Fibroblast of lung (primary cell): ENCODE results near the gene HAUS2. TPM values are rescaled to one million over a fixed set of nuclear protein-coding genes. Genes with fewer than 3 reads are reported as not detected.
A peak's percentile ranks its signal among the peaks of the same experiment; 100 is the strongest.

ENCODE experiments used
- DNase-seq, 2 donors: peaks; one replicate each; pipeline versions ENCODE4 v3.0.0 to v3.0.0-alpha.2; 2010; ENCODE audit warnings: low read depth in 2 of 2
- H2AFZ ChIP-seq: 2 replicates; pipeline ENCODE4 v1.5.1; 2012; ENCODE audit warnings: low read length, control low read depth, inconsistent platforms
- H3K27ac ChIP-seq: 2 replicates; pipeline ENCODE4 v1.5.1; 2011; ENCODE audit warnings: low read length, control low read depth; ENCODE audit not compliant: insufficient read depth
- H3K27me3 ChIP-seq: 2 replicates; pipeline ENCODE4 v1.5.1; 2011; ENCODE audit warnings: mild to moderate bottlenecking, low read length; ENCODE audit not compliant: control insufficient read depth, insufficient read depth
- H3K36me3 ChIP-seq: 2 replicates; pipeline ENCODE4 v1.5.1; 2011; ENCODE audit warnings: low read length; ENCODE audit not compliant: control insufficient read depth, insufficient read depth
- H3K4me1 ChIP-seq: 2 replicates; pipeline ENCODE4 v1.5.1; 2011; ENCODE audit warnings: low read length; ENCODE audit not compliant: control insufficient read depth, insufficient read depth; ENCODE audit errors: extremely low read depth
- H3K4me2 ChIP-seq: 2 replicates; pipeline ENCODE4 v1.5.1; 2011; ENCODE audit warnings: low read length, control low read depth; ENCODE audit not compliant: insufficient read depth; ENCODE audit errors: extremely low read depth
- H3K4me3 ChIP-seq, 4 experiments: fragments of 200-600 bp in 1 of 4; sonication (generic) in 1 of 4; replicated peaks in 1 of 4; 2 replicates each; pipeline ENCODE4 v1.5.1; 2011 to 2016; ENCODE audit warnings: low read length in 4 of 4, low read depth in 3 of 4, mild to moderate bottlenecking in 3 of 4, control low read depth in 2 of 4, inconsistent platforms in 1 of 4, mixed read lengths in 1 of 4; ENCODE audit not compliant: insufficient read depth in 1 of 4; ENCODE audit errors: control extremely low read depth in 1 of 4
- H3K79me2 ChIP-seq: 2 replicates; pipeline ENCODE4 v1.5.1; 2012; ENCODE audit warnings: mild to moderate bottlenecking, low read length, inconsistent platforms; ENCODE audit not compliant: control insufficient read depth, insufficient read depth
- H3K9ac ChIP-seq: 2 replicates; pipeline ENCODE4 v1.5.1; 2011; ENCODE audit warnings: mild to moderate bottlenecking, low read length, control low read depth; ENCODE audit not compliant: insufficient read depth
- H3K9me3 ChIP-seq: 2 replicates; pipeline ENCODE4 v1.5.1; 2012; ENCODE audit warnings: low read depth, low read length; ENCODE audit not compliant: control insufficient read depth, insufficient read depth
- H4K20me1 ChIP-seq: 2 replicates; pipeline ENCODE4 v1.5.1; 2011; ENCODE audit warnings: low read length; ENCODE audit not compliant: control insufficient read depth, insufficient read depth; ENCODE audit errors: extremely low read depth
- CTCF ChIP-seq, 2 donors: IDR thresholded peaks in 1 of 2; conservative IDR thresholded peaks in 1 of 2; 1 replicate in 1 of 2; 2 replicates in 1 of 2; pipeline ENCODE4 v1.5.1; 2011 to 2012; ENCODE audit warnings: low read length in 2 of 2, control low read depth in 1 of 2, inconsistent platforms in 1 of 2, low read depth in 1 of 2, mild to moderate bottlenecking in 1 of 2
- EZH2 ChIP-seq: IDR thresholded peaks from 2 replicates; pipeline ENCODE4 v1.5.1; 2012; ENCODE audit warnings: low read length, control low read depth, mild to moderate bottlenecking; ENCODE audit errors: missing control alignments
- polyA plus RNA-seq, 2 donors: library from polyadenylated mRNA; depleted of rRNA in 1 of 2; stranded (reverse) in 1 of 2; unstranded in 1 of 2; fragments of >200 nt; gene quantifications; 2 replicates each; pipeline ENCODE4 v1.2.1, GENCODE V29; 2011 to 2012; ENCODE audit warnings: missing spikeins in 1 of 2
- total RNA-seq: library from RNA; depleted of rRNA; stranded (reverse); fragments of >200 nt; gene quantifications from 2 replicates; pipeline ENCODE4 v1.2.1, GENCODE V29; 2014

Gene HAUS2
- total and polyA plus RNA-seq, 2 donors (not counting 1 experiment from before 2014, with no cell fraction given) = 25.3 to 26.2 TPM

GRCh38 chr15:42581272-42581730, 32.7 kb downstream of the HAUS2 start:
- Histone ChIP-seq H3K4me1 (peaks cover 11% of the 10 kb centered on the region), H3K36me3 (peaks cover 3% of the 10 kb centered on the region), H4K20me1 (no peaks in the 10 kb centered on the region), H3K27me3 (no peaks in the 10 kb centered on the region), H2AFZ (peak overlapping the region; percentile 78), H3K9me3 (no peaks in the 10 kb centered on the region), H3K9ac (peak overlapping the region; percentile 47), H3K79me2 (no peaks in the 10 kb centered on the region), H3K4me2 (peak overlapping the region; percentile 91), H3K4me3 (peak overlapping the region; percentile 45 to 59 (median 52)), H3K27ac (peak overlapping the region; percentile 8)
- DNase-seq = peak; percentile 61 to 73
- TF ChIP-seq EZH2 (no peak), CTCF (conservative IDR thresholded peaks at IDR 0.05 in 1 of 2, IDR thresholded peaks at IDR 0.05 in 1 of 2; ENCODE audit: low read depth in 1 of 2, low read length in 2 of 2) (no peak)

- Histone ChIP-seq H3K36me3 (peaks cover 3% of the 10 kb centered on the region), H3K9me3 (no peaks in the 10 kb centered on the region), H3K9ac (no peak overlapping the region), H3K4me2 (no peak overlapping the region), H4K20me1 (no peaks in the 10 kb centered on the region), H3K27ac (no peak overlapping the region), H3K27me3 (no peaks in the 10 kb centered on the region), H2AFZ (no peak overlapping the region), H3K79me2 (no peaks in the 10 kb centered on the region), H3K4me3 (no peak overlapping the region), H3K4me1 (peaks cover 5% of the 10 kb centered on the region)
- no peak for DNase-seq
- TF ChIP-seq CTCF (conservative IDR thresholded peaks at IDR 0.05 in 1 of 2, IDR thresholded peaks at IDR 0.05 in 1 of 2; ENCODE audit: low read depth in 1 of 2, low read length in 2 of 2) = no peak
- TF ChIP-seq EZH2 = no peak
These were observed 34.1 kb downstream of the HAUS2 start for GRCh38 chr15:42582569-42583375.

GRCh38 chr15:42584031-42584765, 35.6 kb downstream of the HAUS2 start:
- TF ChIP-seq CTCF (conservative IDR thresholded peaks at IDR 0.05 in 1 of 2, IDR thresholded peaks at IDR 0.05 in 1 of 2; ENCODE audit: low read depth in 1 of 2, low read length in 2 of 2) (no peak), EZH2 (no peak)
- Histone ChIP-seq H3K4me1 (peaks cover 5% of the 10 kb centered on the region), H4K20me1 (no peaks in the 10 kb centered on the region), H3K4me2 (peak overlapping the region; percentile 13), H3K27ac (no peak overlapping the region), H3K36me3 (peaks cover 3% of the 10 kb centered on the region), H3K9ac (no peak overlapping the region), H3K4me3 (no peak overlapping the region), H3K27me3 (no peaks in the 10 kb centered on the region), H3K9me3 (no peaks in the 10 kb centered on the region), H3K79me2 (no peaks in the 10 kb centered on the region), H2AFZ (no peak overlapping the region)
- peak in 1 of 2 donors; percentile 61 for DNase-seq
